ENCODE measurements around the gene AGR2. TPM values are rescaled to one million over a fixed set of nuclear protein-coding genes. Genes with fewer than 3 reads are reported as not detected.

Gene AGR2
- total RNA-seq, 1 donor from 2014 or later: not detected

DNA sequence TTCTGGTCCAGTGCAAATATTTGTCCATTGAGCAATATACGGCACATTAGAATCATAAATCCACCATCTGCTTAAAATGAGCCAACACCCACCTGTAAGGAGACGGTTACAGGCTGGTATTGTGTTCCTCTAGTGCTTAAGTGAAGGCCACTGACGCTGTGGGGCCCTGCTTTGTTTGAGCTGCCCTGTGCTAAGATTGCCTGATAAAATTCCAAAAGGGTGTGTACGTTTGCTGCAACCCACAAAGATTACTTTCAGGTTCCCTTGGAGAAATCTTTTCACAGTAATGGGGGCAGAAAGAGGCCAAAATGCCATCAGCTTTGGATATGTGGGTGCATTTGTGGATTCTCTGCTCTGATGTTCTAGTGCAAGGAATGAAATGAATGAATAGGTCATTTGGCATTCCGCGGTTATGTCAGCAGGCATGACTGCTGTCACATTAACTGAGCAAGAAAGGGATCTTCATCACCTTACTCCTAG is 42.6 kb upstream of the AGR2 start:
- no peak for DNase-seq
- Histone ChIP-seq H3K9me3 (replicated peaks) (no peaks in the 10 kb centered on the region), H3K36me3 (no peaks in the 10 kb centered on the region), H3K4me1 (no peaks in the 10 kb centered on the region), H3K4me3 (no peak overlapping the region), H3K27me3 (ENCODE audit: low read depth) (peaks cover 6% of the 10 kb centered on the region), H3K27ac (replicated peaks) (no peak overlapping the region)
- TF ChIP-seq, protein P1, sequence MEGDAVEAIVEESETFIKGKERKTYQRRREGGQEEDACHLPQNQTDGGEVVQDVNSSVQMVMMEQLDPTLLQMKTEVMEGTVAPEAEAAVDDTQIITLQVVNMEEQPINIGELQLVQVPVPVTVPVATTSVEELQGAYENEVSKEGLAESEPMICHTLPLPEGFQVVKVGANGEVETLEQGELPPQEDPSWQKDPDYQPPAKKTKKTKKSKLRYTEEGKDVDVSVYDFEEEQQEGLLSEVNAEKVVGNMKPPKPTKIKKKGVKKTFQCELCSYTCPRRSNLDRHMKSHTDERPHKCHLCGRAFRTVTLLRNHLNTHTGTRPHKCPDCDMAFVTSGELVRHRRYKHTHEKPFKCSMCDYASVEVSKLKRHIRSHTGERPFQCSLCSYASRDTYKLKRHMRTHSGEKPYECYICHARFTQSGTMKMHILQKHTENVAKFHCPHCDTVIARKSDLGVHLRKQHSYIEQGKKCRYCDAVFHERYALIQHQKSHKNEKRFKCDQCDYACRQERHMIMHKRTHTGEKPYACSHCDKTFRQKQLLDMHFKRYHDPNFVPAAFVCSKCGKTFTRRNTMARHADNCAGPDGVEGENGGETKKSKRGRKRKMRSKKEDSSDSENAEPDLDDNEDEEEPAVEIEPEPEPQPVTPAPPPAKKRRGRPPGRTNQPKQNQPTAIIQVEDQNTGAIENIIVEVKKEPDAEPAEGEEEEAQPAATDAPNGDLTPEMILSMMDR (IDR thresholded peaks at IDR 0.05; ENCODE audit: borderline replicate concordance): no peak
- intact Hi-C loops (cut with micrococcal nuclease): no loop called here

DNA sequence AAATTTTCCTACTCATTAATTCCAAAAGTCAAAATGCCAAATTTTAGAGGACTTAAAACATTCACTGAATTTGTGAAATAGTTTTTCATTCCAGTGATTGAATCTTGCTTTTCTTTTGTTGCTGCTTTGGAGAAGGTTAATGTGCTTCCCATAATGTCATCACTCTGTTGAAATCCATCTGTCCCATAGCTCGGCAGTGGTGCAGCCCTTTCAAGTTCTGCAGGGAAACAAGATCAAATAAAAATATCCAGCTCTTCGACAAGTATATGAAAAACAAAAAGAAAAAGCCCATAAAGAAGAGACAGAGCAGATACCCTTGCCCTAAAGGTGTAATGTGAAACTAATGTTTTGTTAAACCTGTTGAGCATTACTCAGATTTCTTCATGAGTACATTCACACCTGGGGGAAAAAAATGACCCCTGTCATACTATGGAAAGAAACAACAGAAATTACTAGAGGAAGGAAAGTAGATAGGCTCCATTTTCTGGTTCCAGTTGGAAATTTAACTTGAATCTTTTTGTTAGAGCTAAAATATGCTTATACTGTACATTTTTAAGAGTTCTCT is 41.9 kb upstream of the AGR2 start:
- intact Hi-C loops (cut with micrococcal nuclease): no loop called here
- TF ChIP-seq, protein P1 (IDR thresholded peaks at IDR 0.05; ENCODE audit: borderline replicate concordance): no peak
- no peak overlapping the region for H3K27ac ChIP-seq (replicated peaks)
- H3K27me3 ChIP-seq (ENCODE audit: low read depth): peaks cover 6% of the 10 kb centered on the region
- DNase-seq: no peak
- H3K36me3 ChIP-seq: no peaks in the 10 kb centered on the region
- H3K9me3 ChIP-seq (replicated peaks): no peaks in the 10 kb centered on the region
- no peak overlapping the region for H3K4me3 ChIP-seq
- H3K4me1 ChIP-seq: no peaks in the 10 kb centered on the region

DNA sequence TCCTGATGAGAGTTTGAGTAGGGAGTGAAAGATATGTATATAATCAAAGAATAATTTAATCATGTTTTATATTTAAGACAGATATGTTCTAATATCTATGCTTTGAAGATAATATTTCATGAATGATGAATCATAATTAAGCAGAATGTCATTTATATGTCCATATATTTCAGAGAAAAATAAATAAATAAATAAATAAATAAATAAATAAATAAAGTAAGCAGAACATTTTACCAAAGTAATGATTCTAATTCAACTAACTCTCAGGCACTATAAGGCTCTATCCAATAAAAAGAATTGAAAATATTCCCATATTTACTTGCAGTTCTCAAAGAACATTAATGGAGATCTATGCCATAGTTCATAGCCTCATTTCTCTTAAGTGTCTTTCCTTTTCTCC is 40.9 kb upstream of the AGR2 start:
- H3K36me3 ChIP-seq: no peaks in the 10 kb centered on the region
- H3K27me3 ChIP-seq (ENCODE audit: low read depth): no peaks in the 10 kb centered on the region
- H3K9me3 ChIP-seq (replicated peaks): no peaks in the 10 kb centered on the region
- DNase-seq: no peak
- intact Hi-C loops (cut with micrococcal nuclease): no loop called here
- no peak overlapping the region for H3K27ac ChIP-seq (replicated peaks)
- H3K4me3 ChIP-seq: no peak overlapping the region
- TF ChIP-seq, protein P1 (IDR thresholded peaks at IDR 0.05; ENCODE audit: borderline replicate concordance): no peak
- H3K4me1 ChIP-seq: peaks cover 3% of the 10 kb centered on the region

DNA sequence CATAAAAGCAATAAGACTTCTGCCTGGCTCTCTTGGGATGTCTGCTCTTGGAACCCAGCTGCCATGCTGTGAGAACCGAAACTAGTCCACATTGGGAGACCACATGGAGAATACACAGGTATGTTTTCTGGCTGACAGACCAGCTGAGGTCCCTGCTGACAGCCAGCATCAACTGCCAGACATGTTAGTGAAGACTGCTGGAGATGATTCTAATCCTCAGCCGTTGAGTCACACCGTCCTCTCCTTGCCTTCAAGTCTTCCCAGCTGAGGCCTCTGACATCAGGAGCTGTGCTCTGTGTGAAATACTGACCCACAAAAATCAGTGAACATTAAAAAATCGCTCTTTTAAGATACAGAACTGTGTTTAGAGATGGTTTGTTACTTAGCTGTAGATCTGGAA is 36.9 kb upstream of the AGR2 start:
- no peaks in the 10 kb centered on the region for H3K36me3 ChIP-seq
- DNase-seq: no peak
- peaks cover 6% of the 10 kb centered on the region for H3K4me1 ChIP-seq
- TF ChIP-seq, protein P1 (IDR thresholded peaks at IDR 0.05; ENCODE audit: borderline replicate concordance): no peak
- H3K4me3 ChIP-seq: no peak overlapping the region
- no peaks in the 10 kb centered on the region for H3K27me3 ChIP-seq (ENCODE audit: low read depth)
- H3K27ac ChIP-seq (replicated peaks): no peak overlapping the region
- intact Hi-C loops (cut with micrococcal nuclease): no loop called here
- H3K9me3 ChIP-seq (replicated peaks): no peaks in the 10 kb centered on the region

DNA sequence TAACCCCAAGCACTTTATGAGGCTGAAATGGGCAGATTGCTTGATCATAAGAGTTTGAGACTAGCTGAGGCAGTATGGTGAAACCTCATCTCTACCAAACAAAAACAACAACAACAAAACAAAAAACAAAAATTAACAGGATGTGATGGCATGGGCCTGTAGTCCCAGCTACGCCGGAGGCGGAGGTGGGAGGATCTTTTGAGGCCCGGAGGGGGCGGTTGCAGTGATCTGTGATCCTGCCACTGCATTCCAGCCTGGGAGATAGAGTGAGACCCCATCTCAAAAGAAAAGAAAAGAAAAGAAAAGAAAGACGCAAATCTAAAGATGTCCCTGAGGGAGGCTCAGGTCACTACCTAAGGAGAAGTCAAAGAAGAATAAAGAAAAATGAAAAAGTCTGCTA is 35.3 kb upstream of the AGR2 start:
- H3K9me3 ChIP-seq (replicated peaks): peaks cover 4% of the 10 kb centered on the region
- no peak overlapping the region for H3K4me3 ChIP-seq
- peaks cover 6% of the 10 kb centered on the region for H3K4me1 ChIP-seq
- no peak overlapping the region for H3K27ac ChIP-seq (replicated peaks)
- intact Hi-C loops (cut with micrococcal nuclease): no loop called here
- TF ChIP-seq, protein P1 (IDR thresholded peaks at IDR 0.05; ENCODE audit: borderline replicate concordance): no peak
- H3K27me3 ChIP-seq (ENCODE audit: low read depth): no peaks in the 10 kb centered on the region
- H3K36me3 ChIP-seq: no peaks in the 10 kb centered on the region
- no peak for DNase-seq

Measured in left ventricle myocardium inferior (tissue), 1 donor.